K562 (cell line): ENCODE results near the gene DAPK3. TPM values are rescaled to one million over a fixed set of nuclear protein-coding genes. Genes with fewer than 3 reads are reported as not detected.

ENCODE experiments used
- ATAC-seq: fragments of 200-7000 bp; cut with Tn5 transposase; 3 replicates; pipeline ENCODE4 v1.9.1; 2020; ENCODE audit warnings: moderate library complexity
- BruUV-seq: library from RNA; stranded (reverse); fragments of 400-500 nt; replicated peaks from 2 replicates; lab custom pipeline; 2021; lab: Mats Ljungman, UMichigan
- CTCF ChIA-PET: fragments of 300-600 bp; formaldehyde crosslinking; extraction: SDS; loops from one replicate; lab custom pipeline; 2021; ENCODE audit warnings: low intra/inter-chr PET ratio; lab: Yijun Ruan, JAX
- POLR2A ChIA-PET: fragments of 300-600, 350-650 bp; sonication (Branson Sonifier 250); formaldehyde crosslinking; extraction: SDS; loops from one replicate; lab custom pipeline; 2021; ENCODE audit warnings: antibody characterized with exemption, inconsistent platforms; lab: Yijun Ruan, JAX
- DNase-seq, 4 experiments: peaks; one replicate each; pipeline versions ENCODE4 v3.0.0 to v3.0.0-alpha.2; 2011 to 2018; ENCODE audit warnings: low spot score in 3 of 4, mixed read lengths in 3 of 4; ENCODE audit errors: extremely low read depth in 1 of 4
- FAIRE-seq: peaks from 2 replicates; lab custom pipeline; 2011; peaks lifted over from hg19 to GRCh38; lab: Jason Lieb, UNC
- H2AFZ ChIP-seq: 2 replicates; pipeline ENCODE4 v1.6.0; 2011; ENCODE audit warnings: low read depth, low read length, control low read depth, inconsistent platforms
- H3K27ac ChIP-seq: fragments of 200-600 bp; 3 replicates; pipeline ENCODE4 v1.8.0; 2011; ENCODE audit warnings: low read depth, mild to moderate bottlenecking, control low read depth, inconsistent platforms, low read length, moderate library complexity, mixed read lengths; ENCODE audit errors: extremely low read depth
- H3K27me3 ChIP-seq, 2 experiments: fragments of 300-600 bp in 1 of 2; 2 replicates in 1 of 2; 3 replicates in 1 of 2; pipeline versions ENCODE4 v1.6.0 to v1.8.0; 2011; ENCODE audit warnings: inconsistent platforms in 2 of 2, low read length in 2 of 2, mild to moderate bottlenecking in 1 of 2, mixed read lengths in 1 of 2, moderate library complexity in 1 of 2; ENCODE audit not compliant: control insufficient read depth in 2 of 2, insufficient read depth in 2 of 2
- H3K36me3 ChIP-seq: fragments of 300-600 bp; 3 replicates; pipeline ENCODE4 v1.8.0; 2011; ENCODE audit warnings: mild to moderate bottlenecking, low read length, inconsistent platforms; ENCODE audit not compliant: control insufficient read depth, insufficient read depth
- H3K4me1 ChIP-seq, 2 experiments: fragments of 200-600 bp in 1 of 2; replicated peaks in 1 of 2; 2 replicates in 1 of 2; 3 replicates in 1 of 2; pipeline versions ENCODE4 v1.5.1 to v1.8.0; 2011; ENCODE audit warnings: inconsistent platforms in 2 of 2, low read length in 2 of 2, mild to moderate bottlenecking in 1 of 2, mixed read lengths in 1 of 2, moderate library complexity in 1 of 2; ENCODE audit not compliant: control insufficient read depth in 2 of 2, insufficient read depth in 2 of 2
- H3K4me2 ChIP-seq: 2 replicates; pipeline ENCODE4 v1.6.1; 2011; ENCODE audit warnings: low read length, control low read depth, inconsistent platforms, mixed read lengths; ENCODE audit not compliant: insufficient read depth
- H3K4me3 ChIP-seq: fragments of 200-600 bp; sonication (generic), shearing (Covaris generic); 2 replicates; pipeline ENCODE4 v1.5.1; 2016; ENCODE audit warnings: control low read depth, inconsistent platforms
- H3K79me2 ChIP-seq: fragments of 200-600 bp; 3 replicates; pipeline ENCODE4 v1.8.0; 2011; ENCODE audit warnings: low read length, inconsistent platforms; ENCODE audit not compliant: control insufficient read depth, insufficient read depth
- H3K9ac ChIP-seq, 2 experiments: 2 replicates each; pipeline versions ENCODE4 v1.6.0 to v1.6.1; 2011; ENCODE audit warnings: low read depth in 2 of 2, low read length in 2 of 2, control low read depth in 1 of 2, inconsistent platforms in 1 of 2, mild to moderate bottlenecking in 1 of 2, mixed read lengths in 1 of 2; ENCODE audit not compliant: insufficient read depth in 1 of 2
- H3K9me1 ChIP-seq: one replicate; pipeline ENCODE4 v1.6.0; 2011; ENCODE audit warnings: inconsistent platforms, mild to moderate bottlenecking, low read length, moderate library complexity; ENCODE audit not compliant: control insufficient read depth, insufficient read depth
- H3K9me3 ChIP-seq: replicated peaks from 2 replicates; pipeline ENCODE4 v1.5.1; 2011; ENCODE audit warnings: low read depth, low read length, inconsistent platforms; ENCODE audit not compliant: control insufficient read depth, insufficient read depth
- H4K20me1 ChIP-seq: replicated peaks from 2 replicates; pipeline ENCODE4 v1.6.1; 2011; ENCODE audit warnings: low read length, inconsistent platforms, mixed read lengths; ENCODE audit not compliant: control insufficient read depth, insufficient read depth
- CCNT2 ChIP-seq: IDR thresholded peaks from 2 replicates; pipeline ENCODE4 v1.6.1; 2011; ENCODE audit warnings: borderline replicate concordance, low read depth, mild to moderate bottlenecking, moderate library complexity, mixed read lengths, low read length; ENCODE audit not compliant: insufficient read length; ENCODE audit errors: extremely low read depth
- CXXC5 ChIP-seq: fragments of 250-450 bp; sonication (Bioruptor Pico); IDR thresholded peaks from 2 replicates; pipeline ENCODE4 v1.8.0; 2022; ENCODE audit warnings: inconsistent platforms, mild to moderate bottlenecking, moderate library complexity
- ETS1 ChIP-seq: conservative IDR thresholded peaks from 2 replicates; pipeline ENCODE4 v1.6.1; 2011; ENCODE audit warnings: low read depth, mild to moderate bottlenecking, low read length; ENCODE audit not compliant: control insufficient read depth
- FOXK1 ChIP-seq: sonication (generic); formaldehyde crosslinking; IDR thresholded peaks from 2 replicates; pipeline ENCODE4 v1.8.0; 2022; ENCODE audit warnings: missing genetic modification reagents, mild to moderate bottlenecking, borderline replicate concordance
- MYNN ChIP-seq, 2 experiments: sonication (generic); formaldehyde crosslinking in 1 of 2; IDR thresholded peaks; 2 replicates each; pipeline versions ENCODE4 v1.5.0 to v1.6.1; 2016 to 2020; ENCODE audit warnings: antibody characterized with exemption in 1 of 2, missing genetic modification reagents in 1 of 2
- NFE2L1 ChIP-seq: fragments of 450-650 bp; IDR thresholded peaks from 2 replicates; pipeline ENCODE4 v1.6.1; 2016; ENCODE audit warnings: missing genetic modification characterization, low read depth, mild to moderate bottlenecking, missing compliant biosample characterization, moderate library complexity, borderline replicate concordance
- POLR2A ChIP-seq: fragments of 450-650 bp; conservative IDR thresholded peaks from 2 replicates; pipeline ENCODE4 v1.6.1; 2016
- POLR2AphosphoS5 ChIP-seq: IDR thresholded peaks from 2 replicates; pipeline ENCODE4 v1.6.1; 2011; ENCODE audit warnings: mild to moderate bottlenecking, low read depth, low read length, moderate library complexity; ENCODE audit not compliant: control insufficient read depth, insufficient read depth
- PRPF4 ChIP-seq: fragments of 200-400 bp; formaldehyde crosslinking; IDR thresholded peaks from one replicate; pipeline ENCODE4 v1.6.1; 2017; ENCODE audit warnings: low read length, low read depth, mild to moderate bottlenecking; ENCODE audit not compliant: insufficient read depth, poor library complexity, severe bottlenecking
- RBM39 ChIP-seq: fragments of 200-400 bp; formaldehyde crosslinking; optimal IDR thresholded peaks from 2 replicates; pipeline ENCODE3; 2018; ENCODE audit warnings: low read depth, low read length
- SRSF1 ChIP-seq: fragments of 200-400 bp; formaldehyde crosslinking; IDR thresholded peaks from 2 replicates; pipeline ENCODE4 v1.6.1; 2017; ENCODE audit warnings: mild to moderate bottlenecking, low read depth, low read length, moderate library complexity
- ZNF174 ChIP-seq: fragments of 250-450 bp; sonication (Bioruptor Pico); IDR thresholded peaks from 2 replicates; pipeline ENCODE4 v1.4.0; 2020; ENCODE audit warnings: mild to moderate bottlenecking
- WGBS: fragments of 100-300 bp; shearing (Covaris generic); methylation state at CpG from one replicate; pipeline ENCODE4 v1.1.6; 2016; ENCODE audit warnings: low coverage, mixed read lengths; ENCODE audit not compliant: insufficient coverage; ENCODE audit errors: missing lambda C conversion rate; 5-methylcytosine and 5-hydroxymethylcytosine counted together
- in situ Hi-C: fragments of 300-500 bp; cut with MboI; formaldehyde crosslinking; loops from 4 replicates; pipeline ENCODE4 v1.15.0; 2018; ENCODE audit warnings: inconsistent platforms, mixed read lengths
- intact Hi-C: fragments of 100-400 bp; cut with micrococcal nuclease; formaldehyde crosslinking; loops from 2 replicates; pipeline ENCODE4 v1.14.2; 2022
- polyA plus RNA-seq, 8 experiments: library from polyadenylated mRNA; depleted of rRNA in 4 of 8; stranded (reverse) in 5 of 8; unstranded in 3 of 8; fragments of >200 nt; fragmentation: Nextera tagmentation in 2 of 8; fragmentation: Illumina TruSeq in 1 of 8; extraction: Ambion mirVana in 2 of 8; extraction: Trizol in 1 of 8; gene quantifications; 2 replicates each; pipeline versions ENCODE4 v1.2.1 to v1.2.3, GENCODE V29; 2011 to 2014; ENCODE audit warnings: inconsistent platforms in 1 of 8, missing spikeins in 1 of 8
- total RNA-seq, 7 experiments: library from RNA; depleted of rRNA in 6 of 7; stranded (reverse); fragments of >200 nt in 6 of 7; fragmentation: Illumina TruSeq in 2 of 7; extraction: Trizol in 2 of 7; gene quantifications; 2 replicates each; pipeline versions ENCODE4 v1.2.1 to v1.2.3, GENCODE V29; 2011 to 2021; ENCODE audit warnings: low replicate concordance in 1 of 7
- TF ChIP-seq, protein P1 (sequence below): sonication (generic); formaldehyde crosslinking; IDR thresholded peaks from 2 replicates; pipeline ENCODE4 v1.8.0; 2022; ENCODE audit warnings: mild to moderate bottlenecking, missing genetic modification reagents, borderline replicate concordance
- TF ChIP-seq, protein P2 (sequence below): fragments of 250-450 bp; sonication (Bioruptor Pico); IDR thresholded peaks from 2 replicates; pipeline ENCODE4 v1.5.0; 2020; ENCODE audit warnings: mild to moderate bottlenecking

Gene DAPK3
- total and polyA plus RNA-seq, 9 of the 15 experiments (the other 6 are each of a cell fraction or from before 2014, with no cell fraction given) = 0.14 to 63.4 (median 25.0) TPM

- FAIRE-seq (no peak), DNase-seq (peak in 1 of 4 experiments; percentile 7), ATAC-seq (no peak)
- ChIA-PET CTCF (no interaction called here), POLR2A (interaction anchor here (0.6 to 9.7 kb wide), 4 partner anchors 12 to 65 kb away, joined by 3 to 215 read pairs (median 4); partner anchors contain the start of gene DAPK3)
- H3K9me1 ChIP-seq = peaks cover 25% of the 10 kb centered on the region
- H3K4me2 ChIP-seq = 0 out of 2 replicates have a peak overlapping the region, but pooled peaks have one; percentile 100
- 95% methylated on average over 23 of the region's 39 CpGs for WGBS
- peaks cover 79% of the 10 kb centered on the region for H3K79me2 ChIP-seq
- H3K9ac ChIP-seq = peak overlapping the region in 1 of 2 experiments; percentile 97; a peak in 2 of 4 replicates
- peaks cover 77% of the 10 kb centered on the region for H4K20me1 ChIP-seq
- intact Hi-C loops = no loop called here
- no peak overlapping the region for H3K4me3 ChIP-seq
- H2AFZ ChIP-seq = no peak overlapping the region
- H3K36me3 ChIP-seq = peaks cover 81% of the 10 kb centered on the region
- BruUV-seq = no TSS peak
- H3K27ac ChIP-seq = peak overlapping the region; percentile 24; the same call in 1 of the 3 replicates
- no peaks in the 10 kb centered on the region for H3K27me3 ChIP-seq
- in situ Hi-C loops = loop anchor here (5.0 kb wide), 1 partner anchor 220 kb away; no protein-coding TSS in a partner anchor
- peaks cover 21 to 70% of the 10 kb centered on the region in 2 experiments; a peak in 4 of 5 replicates for H3K4me1 ChIP-seq
- H3K9me3 ChIP-seq = no peaks in the 10 kb centered on the region
- TF ChIP-seq PRPF4 = peak; percentile 61
- TF ChIP-seq CCNT2 = peak; percentile 36
- peak; percentile 16; the same call in 1 of the 2 replicates for TF ChIP-seq SRSF1
- TF ChIP-seq, protein P1, sequence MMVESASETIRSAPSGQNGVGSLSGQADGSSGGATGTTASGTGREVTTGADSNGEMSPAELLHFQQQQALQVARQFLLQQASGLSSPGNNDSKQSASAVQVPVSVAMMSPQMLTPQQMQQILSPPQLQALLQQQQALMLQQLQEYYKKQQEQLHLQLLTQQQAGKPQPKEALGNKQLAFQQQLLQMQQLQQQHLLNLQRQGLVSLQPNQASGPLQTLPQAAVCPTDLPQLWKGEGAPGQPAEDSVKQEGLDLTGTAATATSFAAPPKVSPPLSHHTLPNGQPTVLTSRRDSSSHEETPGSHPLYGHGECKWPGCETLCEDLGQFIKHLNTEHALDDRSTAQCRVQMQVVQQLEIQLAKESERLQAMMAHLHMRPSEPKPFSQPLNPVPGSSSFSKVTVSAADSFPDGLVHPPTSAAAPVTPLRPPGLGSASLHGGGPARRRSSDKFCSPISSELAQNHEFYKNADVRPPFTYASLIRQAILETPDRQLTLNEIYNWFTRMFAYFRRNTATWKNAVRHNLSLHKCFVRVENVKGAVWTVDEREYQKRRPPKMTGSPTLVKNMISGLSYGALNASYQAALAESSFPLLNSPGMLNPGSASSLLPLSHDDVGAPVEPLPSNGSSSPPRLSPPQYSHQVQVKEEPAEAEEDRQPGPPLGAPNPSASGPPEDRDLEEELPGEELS (CRISPR knock-in tag) = peak; percentile 32; the same call in 1 of the 2 replicates
- TF ChIP-seq FOXK1 (CRISPR knock-in tag) = peak; percentile 77; the same call in 1 of the 2 replicates
- TF ChIP-seq ZNF174 (CRISPR knock-in tag) = no peak
- no peak for TF ChIP-seq CXXC5 (CRISPR knock-in tag)
- TF ChIP-seq RBM39 = peak; percentile 25
- no peak for TF ChIP-seq ETS1
- peak; percentile 36; the same call in 1 of the 2 replicates for TF ChIP-seq POLR2AphosphoS5
- TF ChIP-seq NFE2L1 (tag) = no peak
- 0 out of 2 replicates have a peak, but pooled peaks have one; percentile 16 for TF ChIP-seq POLR2A
- TF ChIP-seq, protein P2, sequence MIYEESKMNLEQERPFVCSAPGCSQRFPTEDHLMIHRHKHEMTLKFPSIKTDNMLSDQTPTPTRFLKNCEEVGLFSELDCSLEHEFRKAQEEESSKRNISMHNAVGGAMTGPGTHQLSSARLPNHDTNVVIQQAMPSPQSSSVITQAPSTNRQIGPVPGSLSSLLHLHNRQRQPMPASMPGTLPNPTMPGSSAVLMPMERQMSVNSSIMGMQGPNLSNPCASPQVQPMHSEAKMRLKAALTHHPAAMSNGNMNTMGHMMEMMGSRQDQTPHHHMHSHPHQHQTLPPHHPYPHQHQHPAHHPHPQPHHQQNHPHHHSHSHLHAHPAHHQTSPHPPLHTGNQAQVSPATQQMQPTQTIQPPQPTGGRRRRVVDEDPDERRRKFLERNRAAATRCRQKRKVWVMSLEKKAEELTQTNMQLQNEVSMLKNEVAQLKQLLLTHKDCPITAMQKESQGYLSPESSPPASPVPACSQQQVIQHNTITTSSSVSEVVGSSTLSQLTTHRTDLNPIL (CRISPR knock-in tag) = no peak
- TF ChIP-seq MYNN (IDR thresholded peaks at IDR 0.05) = no peak
- no peak for TF ChIP-seq MYNN (CRISPR knock-in tag; IDR thresholded peaks at IDR 0.05)
Observed at GRCh38 chr19:3981736-3982681, 11.1 kb upstream of the DAPK3 start.
